Psoas muscle (tissue), 8 donors: ENCODE data around the gene C8G. TPM values are rescaled to one million over a fixed set of nuclear protein-coding genes. Genes with fewer than 3 reads are reported as not detected.

Experiments
- ATAC-seq, 4 donors: fragments of 200-7000 bp; cut with Tn5 transposase; one replicate each; pipeline ENCODE4 v1.9.1; 2020; ENCODE audit warnings: moderate library complexity in 3 of 4, mild to moderate bottlenecking in 2 of 4
- DNase-seq, 2 donors: peaks; one replicate each; pipeline ENCODE4 v3.0.0-alpha.2; 2020
- H3K27ac ChIP-seq: fragments of 200-600 bp; one replicate; pipeline ENCODE4 v1.8.0; 2022
- H3K27me3 ChIP-seq, 3 donors: fragments of 200-600 bp in 1 of 3; one replicate each; pipeline versions ENCODE4 v1.6.1 to v1.8.0; 2013 to 2022; ENCODE audit warnings: low read length in 2 of 3, mild to moderate bottlenecking in 2 of 3, moderate library complexity in 1 of 3; ENCODE audit not compliant: insufficient read depth in 3 of 3
- H3K36me3 ChIP-seq, 2 donors: fragments of 200-600 bp in 1 of 2; one replicate each; pipeline versions ENCODE4 v1.6.1 to v1.8.0; 2013 to 2022; ENCODE audit warnings: low read depth in 1 of 2, mild to moderate bottlenecking in 1 of 2, moderate library complexity in 1 of 2; ENCODE audit not compliant: insufficient read depth in 1 of 2
- H3K4me1 ChIP-seq: fragments of 200-600 bp; one replicate; pipeline ENCODE4 v1.8.0; 2022
- H3K4me3 ChIP-seq: fragments of 200-600 bp; one replicate; pipeline ENCODE4 v1.8.0; 2022; ENCODE audit warnings: mild to moderate bottlenecking
- H3K9me3 ChIP-seq: fragments of 200-600 bp; one replicate; pipeline ENCODE4 v1.8.0; 2022
- CTCF ChIP-seq: fragments of 200-600 bp; IDR thresholded peaks from one replicate; pipeline ENCODE4 v1.8.0; 2022; ENCODE audit warnings: antibody characterized with exemption
- WGBS, 3 donors: extraction: QIAGEN DNeasy Blood & Tissue Kit; methylation state at CpG; one replicate each; pipeline versions ENCODE4 v1.1.6 to v1.1.7; 2013; 5-methylcytosine and 5-hydroxymethylcytosine counted together
- intact Hi-C, 2 donors: fragments of 100-400 bp; cut with DNase I; formaldehyde crosslinking; loops; one replicate each; pipeline versions ENCODE4 v1.11.0 to v1.14.2; 2022
- polyA plus RNA-seq, 3 donors: library from polyadenylated mRNA; stranded (reverse); fragments of 200-250 nt; gene quantifications; one replicate each; pipeline ENCODE4 v1.2.3, GENCODE V29; 2013
- total RNA-seq, 4 donors: library from RNA; stranded (reverse); fragmentation: NEBNext Ultra II Directional in 2 of 4; extraction: Animal tissue kit (Norgen Biotek cat#: 25700) in 2 of 4; gene quantifications; one replicate each; pipeline versions ENCODE4 v1.2.1 to v1.2.4, GENCODE V29; 2021 to 2023
- donor health status: healthy with polysubstance abuse.
- donor health status: DM: no; HTN: no; CAD: no; lungs with moderate emphysema.
- donor health status: Bipolar disorder and iron deficiency.
- donor health status: healthy.
- donor health status: DM: yes; HTN: yes; CAD: no.
- donor health status: DM: no; HTN: no; CAD: no.
- donor health status: DM: no; HTN: no; CAD: no.
- donor health status: DM: yes; HTN: yes; CAD: no.

The C8G gene
- total and polyA plus RNA-seq, 7 donors, result 1.7 to 7.9 (median 5.1) TPM

DNA sequence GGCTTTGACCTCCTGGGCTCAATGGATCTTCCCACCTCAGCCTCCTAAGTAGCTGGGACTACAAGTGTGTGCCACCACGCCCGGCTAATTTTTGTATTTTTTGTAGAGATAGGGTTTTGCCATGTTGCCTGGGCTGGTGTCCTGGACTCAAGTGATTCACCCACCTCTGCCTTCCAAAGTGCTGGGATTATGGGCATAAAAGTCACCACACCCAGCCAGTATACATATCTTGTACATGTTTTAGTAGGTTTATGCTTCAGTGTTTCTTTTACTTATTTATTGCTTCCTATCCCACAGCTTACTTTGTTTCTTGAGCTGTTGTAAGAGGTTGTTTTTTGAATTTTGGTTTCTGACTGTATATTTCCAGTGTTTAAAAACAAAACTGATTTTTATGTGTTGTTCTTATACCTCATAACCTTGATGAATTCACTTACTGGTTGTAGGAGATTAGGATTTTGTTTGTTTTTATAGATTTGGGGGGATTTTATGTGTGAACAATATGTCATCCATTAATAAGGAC lies 13.4 kb upstream of the C8G start:
- DNase-seq (no peak), ATAC-seq (no peak)
- no peaks in the 10 kb centered on the region for H3K9me3 ChIP-seq
- TF ChIP-seq CTCF, result no peak
- H3K27ac ChIP-seq, result peak overlapping the region; percentile 98
- intact Hi-C loops, result no loop called here
- H3K36me3 ChIP-seq, result peaks cover 0 to 6% of the 10 kb centered on the region in 2 donors
- H3K27me3 ChIP-seq, result no peaks in the 10 kb centered on the region
- peaks cover 42% of the 10 kb centered on the region for H3K4me1 ChIP-seq
- WGBS, 3 donors, result 98 to 100% (median 98%) methylated on average over 2 of the region's 2 CpGs
- H3K4me3 ChIP-seq, result no peak overlapping the region

GRCh38 chr9:136934277-136934676 lies 10.8 kb upstream of the C8G start:
- DNase-seq (no peak), ATAC-seq (no peak)
- Histone ChIP-seq H3K4me3 (no peak overlapping the region), H3K36me3 (peaks cover 1 to 2% of the 10 kb centered on the region in 2 donors), H3K27me3 (no peaks in the 10 kb centered on the region), H3K27ac (no peak overlapping the region), H3K4me1 (peaks cover 19% of the 10 kb centered on the region), H3K9me3 (no peaks in the 10 kb centered on the region)
- 84 to 95% (median 86%) methylated on average over 3 of the region's 3 CpGs for WGBS, 3 donors
- TF ChIP-seq CTCF, result no peak
- intact Hi-C loops, result no loop called here

GRCh38 chr9:136935651-136936050 lies 9.4 kb upstream of the C8G start:
- Histone ChIP-seq H3K9me3 (no peaks in the 10 kb centered on the region), H3K4me3 (no peak overlapping the region), H3K36me3 (peaks cover 7 to 9% of the 10 kb centered on the region in 2 donors), H3K4me1 (peaks cover 18% of the 10 kb centered on the region), H3K27ac (no peak overlapping the region), H3K27me3 (no peaks in the 10 kb centered on the region)
- intact Hi-C loops, result no loop called here
- TF ChIP-seq CTCF, result no peak
- ATAC-seq, result no peak
- DNase-seq, result no peak
- 87 to 98% (median 94%) methylated on average over 3 of the region's 3 CpGs for WGBS, 3 donors

- H3K4me1 ChIP-seq, result peaks cover 25% of the 10 kb centered on the region
- TF ChIP-seq CTCF, result no peak
- ATAC-seq (no peak), DNase-seq (no peak)
- intact Hi-C loops, result no loop called here
- 69 to 88% (median 85%) methylated on average over 8 of the region's 8 CpGs for whole genome bisulfite sequencing, 3 donors
- H3K27ac ChIP-seq, result peak overlapping the region; percentile 0
- no peak overlapping the region for H3K4me3 ChIP-seq
- no peaks in the 10 kb centered on the region for H3K9me3 ChIP-seq
- no peaks in the 10 kb centered on the region for H3K27me3 ChIP-seq
- peaks cover 12 to 20% of the 10 kb centered on the region in 2 donors for H3K36me3 ChIP-seq
Observed at GRCh38 chr9:136936645-136937170, 8.3 kb upstream of the C8G start.
